ENCODE results near the gene SPATC1L. TPM values are rescaled to one million over a fixed set of nuclear protein-coding genes. Genes with fewer than 3 reads are reported as not detected.

Gene SPATC1L
- total RNA-seq, 4 donors from 2014 or later = 1.3 to 22.0 (median 7.0) TPM

GRCh38 chr21:46130831-46131587 is 53.2 kb downstream of the SPATC1L start:
- Histone ChIP-seq H3K27me3 (no peaks in the 10 kb centered on the region), H3K4me1 (peaks cover under 1 to 33% (median 22%) of the 10 kb centered on the region in 4 donors), H3K27ac (replicated peaks in 1 of 4) (peak overlapping the region; percentile 8 to 69 (median 52)), H3K36me3 (peaks cover 30 to 53% (median 44%) of the 10 kb centered on the region in 4 donors), H3K9me3 (no peaks in the 10 kb centered on the region), H3K4me3 (no peak overlapping the region)
- TF ChIP-seq EP300 (IDR thresholded peaks at IDR 0.05) (no peak), POLR2AphosphoS5 (IDR thresholded peaks at IDR 0.05) (peak in 1 of 2 donors; percentile 41)
- no CpG with 5 or more reads among the region's 22 CpGs for WGBS
- intact Hi-C loops (cut with DNase I) = no loop called here
- no peak for DNase-seq (ENCODE audit: extremely low spot score)

- no peak overlapping the region for H3K4me3 ChIP-seq
- H3K4me1 ChIP-seq = peaks cover 0 to 33% (median 21%) of the 10 kb centered on the region in 4 donors
- WGBS = 69% methylated on average over 16 of the region's 27 CpGs
- no peak for DNase-seq (ENCODE audit: extremely low spot score)
- peaks cover 40 to 63% (median 53%) of the 10 kb centered on the region in 4 donors for H3K36me3 ChIP-seq
- TF ChIP-seq POLR2AphosphoS5 (IDR thresholded peaks at IDR 0.05) (peak in 1 of 2 donors; percentile 18), EP300 (IDR thresholded peaks at IDR 0.05) (no peak)
- H3K9me3 ChIP-seq = no peaks in the 10 kb centered on the region
- peak overlapping the region; percentile 40 to 69 (median 52) for H3K27ac ChIP-seq (replicated peaks in 1 of 4)
- no peaks in the 10 kb centered on the region for H3K27me3 ChIP-seq
- intact Hi-C loops (cut with DNase I) = no loop called here
Measured at GRCh38 chr21:46129846-46130651, 54.2 kb downstream of the SPATC1L start.

- peaks cover 0 to 33% (median 21%) of the 10 kb centered on the region in 4 donors for H3K4me1 ChIP-seq
- no peak for DNase-seq (ENCODE audit: extremely low spot score)
- peak overlapping the region in 3 of 4 donors; percentile 31 to 63 (median 55) for H3K27ac ChIP-seq (replicated peaks in 1 of 4)
- no peak for TF ChIP-seq EP300 (IDR thresholded peaks at IDR 0.05)
- peak in 1 of 2 donors; percentile 13 for TF ChIP-seq POLR2AphosphoS5 (IDR thresholded peaks at IDR 0.05)
- H3K4me3 ChIP-seq = no peak overlapping the region
- H3K9me3 ChIP-seq = no peaks in the 10 kb centered on the region
- H3K27me3 ChIP-seq = no peaks in the 10 kb centered on the region
- WGBS = 83% methylated on average over 38 of the region's 45 CpGs
- intact Hi-C loops (cut with DNase I) = no loop called here
- peaks cover 50 to 73% (median 63%) of the 10 kb centered on the region in 4 donors for H3K36me3 ChIP-seq
Measured at GRCh38 chr21:46128933-46129571, 55.2 kb downstream of the SPATC1L start.

GRCh38 chr21:46128106-46128932 is 55.9 kb downstream of the SPATC1L start:
- DNase-seq (ENCODE audit: extremely low spot score) = no peak
- intact Hi-C loops (cut with DNase I) = no loop called here
- WGBS = 63% methylated on average over 10 of the region's 23 CpGs
- Histone ChIP-seq H3K36me3 (peaks cover 50 to 77% (median 68%) of the 10 kb centered on the region in 4 donors), H3K27ac (replicated peaks in 1 of 4) (peak overlapping the region; percentile 31 to 63 (median 48)), H3K9me3 (no peaks in the 10 kb centered on the region), H3K4me3 (no peak overlapping the region), H3K4me1 (peaks cover 0 to 33% (median 21%) of the 10 kb centered on the region in 4 donors), H3K27me3 (no peaks in the 10 kb centered on the region)
- TF ChIP-seq CTCF (IDR thresholded peaks at IDR 0.05) (no peak), POLR2A (IDR thresholded peaks at IDR 0.05; ENCODE audit: low read depth) (no peak)

GRCh38 chr21:46127239-46128105 is 56.8 kb downstream of the SPATC1L start:
- H3K4me3 ChIP-seq = no peak overlapping the region
- TF ChIP-seq CTCF (IDR thresholded peaks at IDR 0.05) (no peak), POLR2A (IDR thresholded peaks at IDR 0.05; ENCODE audit: low read depth) (no peak), EP300 (IDR thresholded peaks at IDR 0.05) (no peak), POLR2AphosphoS5 (IDR thresholded peaks at IDR 0.05) (no peak)
- no peak for DNase-seq (ENCODE audit: extremely low spot score)
- intact Hi-C loops (cut with DNase I) = no loop called here
- H3K27me3 ChIP-seq = no peaks in the 10 kb centered on the region
- peaks cover 56 to 82% (median 74%) of the 10 kb centered on the region in 4 donors for H3K36me3 ChIP-seq
- H3K9me3 ChIP-seq = no peaks in the 10 kb centered on the region
- whole genome bisulfite sequencing = 80% methylated on average over 40 of the region's 40 CpGs
- H3K4me1 ChIP-seq = peaks cover 0 to 33% (median 21%) of the 10 kb centered on the region in 4 donors
- peak overlapping the region; percentile 31 to 63 (median 48) for H3K27ac ChIP-seq (replicated peaks in 1 of 4)
